HG03439 (cell line): Measurements from ENCODE around the gene TRIM13.
"Not testable (repeated sequence)": the region's sequence is repeated elsewhere in the genome, so short reads cannot be mapped to it uniquely, and the experiment has no call there.

Experiments used
- ATAC-seq: cut with Tn5 transposase; IDR thresholded peaks from one replicate; pipeline ENCODE4 v1.9.1; 2021; ENCODE audit warnings: mild to moderate bottlenecking, moderate library complexity; ENCODE audit not compliant: unreplicated experiment

The TRIM13 gene

DNA sequence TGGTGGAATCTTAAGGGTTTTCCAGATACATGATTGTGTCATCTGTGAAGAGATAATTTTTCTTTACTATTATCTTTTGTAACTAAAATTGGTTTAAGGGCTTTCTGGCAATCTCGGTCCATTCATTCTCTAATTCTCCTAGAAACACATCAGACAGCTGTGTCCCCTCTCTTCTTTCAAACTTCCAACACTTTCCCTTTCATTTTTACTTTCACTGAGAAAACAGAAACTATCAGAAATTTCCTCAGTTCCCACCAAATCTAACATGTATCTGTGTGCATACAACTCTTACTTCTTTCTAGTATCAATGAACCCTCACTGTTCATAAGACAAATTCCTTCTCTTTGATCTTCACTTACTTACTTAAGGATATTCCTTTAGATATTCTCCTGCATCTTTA, 58.6 kb downstream of the TRIM13 start:
- no peak for ATAC-seq

DNA sequence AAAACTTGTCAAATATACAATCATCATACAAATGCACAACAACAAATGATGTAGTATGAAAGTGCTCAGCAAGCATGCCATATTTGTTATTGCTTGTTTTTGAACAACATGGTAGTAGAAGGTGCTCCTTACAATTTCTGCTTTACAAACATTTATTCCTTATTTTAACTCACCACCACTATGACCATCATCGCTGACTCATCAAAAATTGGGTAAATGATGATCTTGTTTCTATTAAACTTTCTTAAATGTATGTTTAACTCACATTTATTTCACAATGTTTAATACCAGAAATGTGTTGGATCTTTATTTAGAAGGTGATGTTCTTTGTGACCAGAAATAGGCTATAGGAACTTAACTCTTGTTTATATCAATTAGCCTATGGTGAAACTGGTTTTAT, 63.9 kb downstream of the TRIM13 start:
- ATAC-seq: no peak

DNA sequence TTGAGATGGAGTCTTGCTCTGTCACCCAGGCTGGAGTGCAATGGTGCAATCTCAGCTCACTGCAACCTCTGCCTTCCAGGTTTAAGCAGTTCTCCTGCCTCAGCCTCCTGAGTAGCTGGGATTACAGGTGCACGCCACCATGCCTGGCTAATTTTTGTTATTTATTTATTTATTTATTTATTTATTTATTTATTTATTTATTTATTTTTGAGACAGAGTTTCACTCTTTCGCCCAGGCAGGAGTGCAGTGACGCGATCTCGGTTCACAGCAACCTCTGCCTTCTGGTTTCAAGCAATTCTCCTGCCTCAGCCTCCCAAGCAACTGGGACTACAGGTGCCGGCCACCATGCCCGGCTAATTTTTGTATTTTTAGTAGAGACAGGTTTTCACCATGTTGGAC, 65.5 kb downstream of the TRIM13 start:
- ATAC-seq: not testable (repeated sequence)

DNA sequence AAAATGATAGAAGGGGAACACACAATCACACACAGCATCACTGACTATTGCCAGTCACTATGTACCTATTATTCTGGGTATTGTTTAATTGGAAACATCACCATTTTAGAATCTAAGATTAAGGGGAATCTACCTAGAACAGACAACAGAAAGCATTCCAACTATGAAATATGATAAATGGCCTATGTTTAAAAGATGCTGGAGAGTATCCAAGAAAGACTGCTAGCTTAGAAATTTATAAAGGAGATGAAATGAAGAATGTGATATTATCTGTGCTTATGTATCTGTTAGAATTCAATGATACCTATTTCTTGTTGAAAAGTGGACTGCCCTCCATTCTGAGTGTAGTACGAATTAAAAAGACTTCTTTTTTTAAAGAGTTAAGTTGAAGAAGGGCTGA, 68.9 kb downstream of the TRIM13 start:
- no peak for ATAC-seq
